Measurements from ENCODE around the gene TM9SF1. TPM values are rescaled to one million over a fixed set of nuclear protein-coding genes. Genes with fewer than 3 reads are reported as not detected.

The TM9SF1 gene
- total and polyA plus RNA-seq, 10 of the 15 experiments (the other 5 are each of a cell fraction or from before 2014, with no cell fraction given) = 7.2 to 39.2 (median 17.6) TPM

GRCh38 chr14:24145690-24146452 lies 49.4 kb downstream of the TM9SF1 start (continued):
- TF ChIP-seq HDAC2 (IDR thresholded peaks at IDR 0.05) (no peak), SPI1 (IDR thresholded peaks at IDR 0.05; ENCODE audit: borderline replicate concordance, insufficient read depth, low read depth, low read length) (no peak), WRNIP1 (IDR thresholded peaks at IDR 0.05; ENCODE audit: borderline replicate concordance, low read depth, low read length) (no peak)

- CTCF ChIA-PET = interaction anchor here (1.1 to 8.2 kb wide), 11 partner anchors 16 to 287 kb away, joined by 3 to 63 read pairs (median 6); partner anchors contain the start of genes CHMP4A, CIDEB, DCAF11 and IRF9
- Histone ChIP-seq H3K36me3 (ENCODE audit: control insufficient read depth in 2 of 2, insufficient read depth in 2 of 2, low read length in 1 of 2) (peaks cover 7 to 35% of the 10 kb centered on the region in 2 experiments), H3K4me3 (peak overlapping the region; percentile 82), H3K4me1 (ENCODE audit: control insufficient read depth, insufficient read depth, low read length) (peaks cover 14% of the 10 kb centered on the region), H3K4me2 (ENCODE audit: control insufficient read depth, insufficient read depth) (peak overlapping the region; percentile 88), H3K79me2 (ENCODE audit: control insufficient read depth, insufficient read depth, low read length) (peaks cover 70% of the 10 kb centered on the region), H3K9me3 (replicated peaks; ENCODE audit: control insufficient read depth, insufficient read depth, low read length) (no peaks in the 10 kb centered on the region), H2AFZ (ENCODE audit: control insufficient read depth, low read depth, low read length) (no peak overlapping the region), H3K9ac (ENCODE audit: control insufficient read depth, insufficient read depth, low read length) (peak overlapping the region; percentile 88), H3K27me3 (replicated peaks in 1 of 2; ENCODE audit: control insufficient read depth in 2 of 2, insufficient read depth in 2 of 2, low read length in 1 of 2) (no peaks in the 10 kb centered on the region), H3K27ac (ENCODE audit: control insufficient read depth, insufficient read depth) (peak overlapping the region; percentile 94), H4K20me1 (ENCODE audit: control insufficient read depth, insufficient read depth) (no peaks in the 10 kb centered on the region)
- SMC1A ChIA-PET (ENCODE audit: uncharacterized antibody, unreplicated experiment) = interaction anchor here (0.9 to 4.8 kb wide), 9 partner anchors 9 to 97 kb away, joined by 3 to 54 read pairs (median 18); partner anchors contain the start of genes DCAF11, IRF9, NRL and PCK2
- in situ Hi-C loops (cut with MboI) (no loop called here), intact Hi-C loops (cut with micrococcal nuclease; ENCODE audit: unreplicated experiment) (loop anchor here (5.0 kb wide), 1 partner anchor 152 kb away; the partner anchor contains the start of genes DHRS1 and NOP9)
- TF ChIP-seq ZBED1 (IDR thresholded peaks at IDR 0.05; ENCODE audit: borderline replicate concordance) = no peak
- TF ChIP-seq BCLAF1 (IDR thresholded peaks at IDR 0.05) = no peak
- TF ChIP-seq KAT2A (conservative IDR thresholded peaks at IDR 0.05; ENCODE audit: control insufficient read depth, low read depth, low read length) = no peak
- TF ChIP-seq ETV6 (conservative IDR thresholded peaks at IDR 0.05 in 1 of 2, IDR thresholded peaks at IDR 0.05 in 1 of 2; ENCODE audit: borderline replicate concordance in 1 of 2, low read depth in 1 of 2) = no peak
- no peak for TF ChIP-seq NBN (IDR thresholded peaks at IDR 0.05)
- TF ChIP-seq SREBF2 (IDR thresholded peaks at IDR 0.05; ENCODE audit: low read length) = no peak
- no peak for TF ChIP-seq TCF12 (IDR thresholded peaks at IDR 0.05; ENCODE audit: low read depth, low read length)
- TF ChIP-seq GATAD2B (conservative IDR thresholded peaks at IDR 0.05; ENCODE audit: low read depth) = no peak
- FAIRE-seq (no peak), ATAC-seq (no peak), DNase-seq (ENCODE audit: low read depth, low spot score) (no peak)
- BruUV-seq (replicated peaks) = no TSS peak
- WGBS (ENCODE audit: insufficient coverage, insufficient replicate concordance, low lambda C conversion rate, missing lambda C conversion rate) = 68% methylated on average over 2 of the region's 2 CpGs
- POLR2A ChIA-PET = interaction anchor here (0.5 to 5.8 kb wide), 12 partner anchors 9 to 176 kb away, joined by 3 to 99 read pairs (median 18); partner anchors contain the start of genes CHMP4A, DCAF11, IPO4 and IRF9
- RAD21 ChIA-PET (ENCODE audit: unreplicated experiment) = interaction anchor here (0.9 to 3.9 kb wide), 6 partner anchors 8 to 83 kb away, joined by 3 to 37 read pairs (median 28); partner anchors contain the start of genes DCAF11, IRF9, NRL and PCK2
Observed at GRCh38 chr14:24145219-24145618, 50.0 kb downstream of the TM9SF1 start.

Measured in GM12878 (cell line).